HT1080 (cell line): Measurements from ENCODE around the gene TSPYL6. TPM values are rescaled to one million over a fixed set of nuclear protein-coding genes. Genes with fewer than 3 reads are reported as not detected.
"Not testable (repeated sequence)": the region's sequence is repeated elsewhere in the genome, so short reads cannot be mapped to it uniquely, and the experiment has no call there.

Experiments
- DNase-seq: peaks from one replicate; pipeline ENCODE4 v3.0.0-alpha.2; 2015; ENCODE audit warnings: low read depth
- polyA plus RNA-seq, 2 experiments: library from polyadenylated mRNA; depleted of rRNA; stranded (reverse); fragments of >200 nt; gene quantifications; 2 replicates each; pipeline ENCODE4 v1.2.3, GENCODE V29; 2015
- total RNA-seq: library from RNA; depleted of rRNA; stranded (reverse); fragments of >200 nt; shearing (Covaris generic); gene quantifications from 2 replicates; pipeline ENCODE4 v1.2.3, GENCODE V29; 2014; rRNA removed

TSPYL6 gene
- total RNA-seq = not detected in 2 replicates
- not detected in 2 replicates for polyA plus RNA-seq (2015; cell fraction: cytosol; rRNA removed)
- polyA plus RNA-seq (2015; cell fraction: nucleus; rRNA removed) = 0.03 TPM in 1 of 2 replicates, not detected in the other

- no peak for DNase-seq
Observed at GRCh38 chr2:54256091-54256694, at the start of gene TSPYL6. Gene TSPYL6, minus strand, starts transcription at chr2:54256229. Its CDS starts 78 bp downstream, at chr2:54256151.

- no peak for DNase-seq
Observed at GRCh38 chr2:54303631-54304030, 47.6 kb upstream of the TSPYL6 start.

GRCh38 chr2:54298514-54298913 lies 42.5 kb upstream of the TSPYL6 start:
- no peak for DNase-seq

DNA sequence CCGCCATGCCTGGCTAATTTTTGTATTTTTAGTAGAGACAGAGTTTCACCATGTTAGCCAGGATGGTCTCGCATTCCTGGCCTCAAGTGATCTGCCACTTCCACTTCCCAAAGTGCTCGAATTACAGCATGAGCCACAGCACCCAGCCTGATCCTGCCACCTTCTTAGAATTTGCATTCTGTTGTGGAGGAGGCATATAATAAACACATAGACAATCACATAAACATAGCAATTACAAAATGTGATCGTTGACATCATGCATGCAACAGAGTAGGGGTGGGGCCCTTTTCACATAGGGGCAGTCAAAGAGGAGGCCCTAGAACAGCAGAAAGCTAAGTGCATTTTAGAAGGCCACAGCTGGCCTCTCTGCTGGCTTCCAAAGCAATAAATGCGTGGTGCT lies 39.9 kb upstream of the TSPYL6 start:
- DNase-seq = no peak

DNA sequence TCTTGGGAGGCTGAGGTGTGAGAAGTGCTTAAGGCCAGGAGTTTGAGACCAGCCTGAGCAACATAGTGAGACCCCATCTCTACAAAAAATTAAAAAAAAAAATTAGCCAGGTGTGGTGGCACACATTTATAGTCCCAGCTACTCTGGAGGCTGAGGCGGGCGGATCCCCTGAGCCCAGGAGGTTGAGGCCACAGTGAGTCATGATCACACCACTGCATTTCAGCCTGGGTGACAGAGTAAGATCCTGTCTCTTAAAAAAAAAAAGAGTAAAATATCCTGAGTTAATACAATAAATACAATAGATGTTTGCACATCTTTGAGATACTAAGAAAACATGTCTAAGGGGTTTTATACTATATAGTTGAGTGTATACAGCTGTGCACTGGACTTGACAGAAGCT lies 38.6 kb upstream of the TSPYL6 start:
- peak; percentile 54 for DNase-seq

- DNase-seq = no peak
Observed at GRCh38 chr2:54290356-54291025, 34.5 kb upstream of the TSPYL6 start.

DNA sequence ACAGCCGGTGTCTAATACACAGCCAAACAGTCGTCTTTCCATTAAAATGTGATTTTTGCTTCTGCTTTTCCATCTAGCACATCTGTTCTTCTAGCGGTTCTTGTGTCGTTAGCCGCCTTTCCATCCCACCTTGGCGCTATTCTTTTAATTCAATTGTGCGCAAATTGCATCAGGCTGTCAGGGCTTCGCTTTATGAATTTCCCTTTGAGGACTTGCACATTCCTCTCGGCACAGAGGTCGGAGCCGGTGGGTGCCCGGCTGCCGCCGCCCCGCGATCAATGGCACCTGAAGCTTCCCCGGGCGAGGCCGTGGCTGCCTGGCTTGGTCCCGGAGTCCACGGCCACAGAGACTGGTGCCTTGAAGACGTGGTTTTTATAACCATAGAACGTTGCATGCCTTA lies 33.9 kb upstream of the TSPYL6 start:
- no peak for DNase-seq

DNA sequence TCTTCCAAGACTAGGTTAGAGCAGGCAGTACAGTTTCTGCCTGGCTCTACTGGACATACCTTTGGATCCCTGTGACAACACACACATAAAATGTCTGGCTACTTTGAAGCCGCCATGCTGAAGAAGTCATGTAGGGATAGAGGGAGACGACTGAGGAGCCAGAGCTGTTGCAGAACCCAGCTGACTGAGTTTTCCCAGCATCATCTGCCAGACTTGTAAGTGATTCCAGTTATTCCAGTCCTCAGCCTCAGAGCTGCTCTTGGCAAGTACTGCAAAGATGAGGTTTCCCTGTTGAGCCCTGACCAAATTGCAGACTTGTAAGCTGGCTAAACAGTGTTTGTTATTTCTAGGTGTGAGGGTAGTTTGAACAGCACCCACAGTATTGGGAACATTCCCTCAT lies 31.5 kb upstream of the TSPYL6 start:
- no peak for DNase-seq

DNA sequence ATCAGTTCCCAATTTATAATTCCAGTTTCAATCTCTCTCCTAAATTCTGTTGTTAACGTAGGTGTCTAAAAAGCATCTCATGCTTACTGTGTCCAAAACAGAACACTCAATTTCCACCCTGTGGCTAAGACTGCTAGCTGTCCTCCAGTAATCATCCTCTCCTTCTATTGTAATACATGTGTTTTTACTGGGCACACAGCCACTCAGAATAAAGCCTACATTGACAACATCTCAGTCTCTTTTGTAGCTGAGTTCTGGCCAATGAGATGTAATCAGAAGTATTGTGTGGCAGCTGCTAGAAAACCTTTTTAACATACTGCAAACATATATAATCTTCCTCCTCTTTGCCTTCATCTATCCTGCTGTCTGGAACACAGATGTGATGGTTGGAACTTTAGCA lies 29.4 kb upstream of the TSPYL6 start:
- no peak for DNase-seq

- no peak for DNase-seq
Observed at GRCh38 chr2:54284826-54285225, 28.8 kb upstream of the TSPYL6 start.

DNA sequence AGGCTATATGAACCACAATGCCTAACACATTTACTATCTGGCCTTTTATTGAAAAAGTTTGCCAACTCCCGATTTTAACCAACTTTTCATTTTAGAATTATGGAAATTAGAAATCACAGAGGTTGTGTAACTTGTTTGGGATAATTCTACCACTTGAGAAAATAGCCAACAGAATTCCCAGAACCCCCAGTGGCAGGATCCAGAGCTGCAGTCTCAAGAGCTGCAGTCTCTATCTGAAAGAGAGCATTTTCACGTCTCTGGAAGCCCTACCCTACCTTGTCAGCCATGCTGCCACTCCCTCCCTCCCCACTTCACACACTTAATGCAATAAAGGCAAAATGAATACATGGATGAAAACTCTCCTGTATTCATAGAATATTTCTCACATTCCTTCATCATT lies 23.4 kb upstream of the TSPYL6 start:
- no peak for DNase-seq

- DNase-seq = no peak
Observed at GRCh38 chr2:54275541-54275940, 19.5 kb upstream of the TSPYL6 start.

DNA sequence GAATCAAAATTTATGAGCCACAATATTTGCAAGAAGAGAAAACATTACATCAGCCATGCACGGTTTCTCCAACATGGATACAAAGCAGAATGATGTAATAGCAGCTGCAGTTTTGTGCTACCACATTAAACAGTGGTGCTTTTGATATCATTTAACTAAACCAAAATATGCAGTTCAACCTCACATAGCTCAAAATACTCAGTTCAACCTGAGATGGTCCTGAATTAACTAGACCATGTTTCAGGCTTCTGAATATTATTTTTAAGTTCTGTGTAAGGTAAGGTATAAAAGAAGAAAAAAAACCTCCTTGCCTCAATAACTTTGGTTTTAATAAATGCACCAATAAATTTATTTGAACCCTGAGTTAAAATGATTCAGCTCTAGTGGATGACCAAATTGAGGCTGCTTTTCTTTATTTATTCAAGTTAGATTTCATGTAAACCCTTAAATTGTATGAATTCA lies 18.8 kb upstream of the TSPYL6 start:
- no peak for DNase-seq

GRCh38 chr2:54271843-54272627 lies 16.0 kb upstream of the TSPYL6 start:
- no peak for DNase-seq

DNA sequence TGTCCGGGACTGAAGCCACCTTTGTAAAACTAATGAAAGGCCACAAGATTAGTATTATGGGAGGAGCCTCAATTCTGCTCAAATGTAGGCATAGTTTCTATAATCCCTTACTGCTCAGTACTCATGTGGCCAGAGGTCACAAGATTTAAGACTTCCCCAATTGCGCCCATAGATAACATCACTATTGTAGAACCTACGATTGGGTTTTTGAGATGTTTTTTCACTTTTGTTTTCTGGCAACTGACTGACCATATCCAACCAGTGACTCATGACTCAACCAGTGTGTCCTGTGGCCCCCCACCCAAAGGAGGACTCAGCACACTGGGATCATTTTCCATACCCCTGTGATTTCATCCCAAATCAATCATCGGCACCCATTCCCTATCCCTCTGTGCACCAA lies 15.2 kb upstream of the TSPYL6 start:
- no peak for DNase-seq

- DNase-seq = no peak
Observed at GRCh38 chr2:54267577-54267976, 11.5 kb upstream of the TSPYL6 start.

GRCh38 chr2:54265081-54265480 lies 9.1 kb upstream of the TSPYL6 start:
- not testable (repeated sequence) for DNase-seq

DNA sequence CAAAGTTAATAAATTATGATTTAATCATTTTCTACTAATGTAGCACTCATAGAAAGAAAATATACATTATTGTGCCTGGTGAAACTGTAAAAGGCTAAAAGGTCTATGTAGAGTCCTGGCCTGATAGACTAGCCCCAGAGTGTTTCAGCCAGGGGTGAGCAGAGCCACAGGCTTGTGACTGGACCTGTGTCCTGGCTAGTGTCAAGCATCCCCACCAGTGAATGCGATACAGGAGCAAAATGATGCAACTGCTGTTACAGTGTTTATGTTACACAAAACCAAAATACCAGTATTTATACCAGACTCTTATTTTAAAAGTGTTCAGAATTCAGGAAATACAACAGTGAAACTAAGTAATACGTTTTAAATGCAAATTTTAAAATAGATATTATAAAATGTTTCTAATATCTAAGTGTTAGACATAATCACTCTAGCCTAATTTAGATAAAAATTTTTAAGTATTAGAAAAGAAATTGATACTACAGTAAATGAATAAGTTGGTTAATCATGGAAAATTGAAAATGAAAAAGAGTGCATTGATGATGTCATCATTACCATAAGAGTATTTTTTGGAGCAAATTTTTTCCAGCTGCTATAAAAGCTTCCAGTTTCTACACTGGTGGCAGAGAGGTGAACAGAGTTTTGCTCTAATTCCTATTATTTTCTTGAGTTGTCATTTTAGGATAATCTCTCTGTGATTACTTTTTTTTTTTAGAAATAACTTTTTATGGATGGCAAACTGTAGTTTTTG lies 6.2 kb upstream of the TSPYL6 start:
- no peak for DNase-seq

GRCh38 chr2:54261537-54261936 lies 5.5 kb upstream of the TSPYL6 start:
- no peak for DNase-seq

DNA sequence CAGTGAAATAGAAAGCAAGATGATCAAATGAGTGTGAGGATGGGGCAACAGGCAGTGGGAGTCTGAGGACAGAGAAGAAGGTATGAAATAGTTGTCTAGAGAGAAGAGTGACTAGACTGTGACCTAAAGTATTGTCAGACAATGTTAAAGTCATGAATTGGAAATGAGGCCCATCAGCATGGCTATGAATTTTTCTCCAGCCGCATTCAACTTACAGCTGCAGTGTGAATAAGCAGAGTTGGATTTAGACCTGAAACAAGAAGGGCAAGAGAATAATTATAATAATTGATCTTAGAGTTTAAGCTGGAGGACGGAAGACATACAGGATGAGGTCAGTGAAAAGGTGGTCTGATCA lies 4.2 kb upstream of the TSPYL6 start:
- DNase-seq = no peak

DNA sequence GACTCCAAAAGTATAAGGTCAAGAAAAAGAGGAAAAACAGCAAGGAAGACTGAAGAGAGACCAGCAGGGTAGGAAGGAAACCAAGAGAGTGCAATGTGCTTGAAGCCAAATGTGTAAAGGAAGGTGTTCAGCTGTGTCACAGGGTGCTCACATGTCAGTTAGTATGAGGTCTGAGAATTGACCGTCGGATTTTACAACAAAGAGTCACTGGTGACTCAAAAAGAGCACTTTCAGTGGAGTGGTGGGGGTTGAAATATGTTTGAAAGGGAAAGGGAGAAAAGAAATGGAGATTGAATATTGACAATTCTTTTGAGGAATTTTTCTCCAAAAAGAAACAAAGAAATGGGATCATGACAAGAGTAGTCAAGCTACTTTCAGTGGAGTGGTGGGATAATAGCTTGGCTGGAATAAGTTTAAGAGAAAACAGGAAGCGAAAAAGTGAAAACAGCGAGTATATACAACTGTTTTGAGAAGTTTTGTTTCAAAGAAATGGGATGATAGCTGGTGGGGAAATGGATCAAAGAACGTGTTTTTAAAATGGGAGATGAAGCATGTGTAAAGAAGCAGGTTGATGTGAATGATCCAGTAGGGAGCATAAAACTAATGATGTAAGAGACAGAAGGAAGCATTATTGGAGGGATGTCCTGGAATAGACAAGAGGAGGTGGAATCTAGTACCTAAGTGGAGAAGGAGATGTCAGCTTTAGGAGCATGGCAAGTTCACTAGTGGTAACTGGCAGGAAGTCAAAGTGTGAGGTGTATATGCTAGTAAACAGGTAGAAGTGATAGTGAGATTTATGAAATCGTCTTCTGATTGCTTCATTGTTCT lies 3.6 kb upstream of the TSPYL6 start:
- peak; percentile 38 for DNase-seq
